K562 treated with DMSO at 1 percent for 48 hours (cell line): ENCODE data around the gene C4orf33. TPM values are rescaled to one million over a fixed set of nuclear protein-coding genes. Genes with fewer than 3 reads are reported as not detected.

Experiments
- total RNA-seq: library from RNA; unstranded; fragments of 300-600 nt; gene quantifications from 2 replicates; pipeline ENCODE4 v1.2.3, GENCODE V29; 2022; ENCODE audit warnings: low replicate concordance; ENCODE audit errors: extremely low read depth

Gene C4orf33, protein sequence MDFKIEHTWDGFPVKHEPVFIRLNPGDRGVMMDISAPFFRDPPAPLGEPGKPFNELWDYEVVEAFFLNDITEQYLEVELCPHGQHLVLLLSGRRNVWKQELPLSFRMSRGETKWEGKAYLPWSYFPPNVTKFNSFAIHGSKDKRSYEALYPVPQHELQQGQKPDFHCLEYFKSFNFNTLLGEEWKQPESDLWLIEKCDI
- total RNA-seq = not detected in 2 replicates

GRCh38 chr4:129095811-129096454 is at the start of gene C4orf33:
TSS of gene C4orf33 (plus strand) at chr4:129096152. CDS start at chr4:129102611, 6,459 bp downstream.

GRCh38 chr4:129093191-129093920 is 2.6 kb upstream of the C4orf33 start, which contains the start of gene SCLT1:
TSS of gene SCLT1 (minus strand) at chr4:129093539. CDS start at chr4:129093103, 436 bp downstream.

Other genes starting within 250 kb of the C4orf33 start
- not detected in 2 replicates for gene SCLT1, start 2.6 kb upstream of the C4orf33 start, total RNA-seq